HFF-Myc (cell line): ENCODE measurements around the gene CLK2.
"Not testable (repeated sequence)": the region's sequence is repeated elsewhere in the genome, so short reads cannot be mapped to it uniquely, and the experiment has no call there.

Source experiments
- DNase-seq: peaks from one replicate; pipeline ENCODE4 v3.0.0-alpha.2; 2011; ENCODE audit warnings: low read depth; ENCODE audit errors: extremely low read depth
- H3K4me3 ChIP-seq: replicated peaks from 2 replicates; pipeline ENCODE4 v1.5.1; 2011; ENCODE audit warnings: low read depth, mild to moderate bottlenecking, control low read depth, low read length
- TF ChIP-seq, protein P1 (sequence below): IDR thresholded peaks from 2 replicates; pipeline ENCODE4 v1.5.1; 2012; ENCODE audit warnings: mild to moderate bottlenecking, low read depth, low read length, control low read depth; ENCODE audit errors: missing control alignments

Gene CLK2

GRCh38 chr1:155250633-155251449 is 22.5 kb downstream of the CLK2 start:
- TF ChIP-seq, protein P1, sequence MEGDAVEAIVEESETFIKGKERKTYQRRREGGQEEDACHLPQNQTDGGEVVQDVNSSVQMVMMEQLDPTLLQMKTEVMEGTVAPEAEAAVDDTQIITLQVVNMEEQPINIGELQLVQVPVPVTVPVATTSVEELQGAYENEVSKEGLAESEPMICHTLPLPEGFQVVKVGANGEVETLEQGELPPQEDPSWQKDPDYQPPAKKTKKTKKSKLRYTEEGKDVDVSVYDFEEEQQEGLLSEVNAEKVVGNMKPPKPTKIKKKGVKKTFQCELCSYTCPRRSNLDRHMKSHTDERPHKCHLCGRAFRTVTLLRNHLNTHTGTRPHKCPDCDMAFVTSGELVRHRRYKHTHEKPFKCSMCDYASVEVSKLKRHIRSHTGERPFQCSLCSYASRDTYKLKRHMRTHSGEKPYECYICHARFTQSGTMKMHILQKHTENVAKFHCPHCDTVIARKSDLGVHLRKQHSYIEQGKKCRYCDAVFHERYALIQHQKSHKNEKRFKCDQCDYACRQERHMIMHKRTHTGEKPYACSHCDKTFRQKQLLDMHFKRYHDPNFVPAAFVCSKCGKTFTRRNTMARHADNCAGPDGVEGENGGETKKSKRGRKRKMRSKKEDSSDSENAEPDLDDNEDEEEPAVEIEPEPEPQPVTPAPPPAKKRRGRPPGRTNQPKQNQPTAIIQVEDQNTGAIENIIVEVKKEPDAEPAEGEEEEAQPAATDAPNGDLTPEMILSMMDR, result peak; percentile 100
- no peak overlapping the region for H3K4me3 ChIP-seq
- DNase-seq, result no peak

DNA sequence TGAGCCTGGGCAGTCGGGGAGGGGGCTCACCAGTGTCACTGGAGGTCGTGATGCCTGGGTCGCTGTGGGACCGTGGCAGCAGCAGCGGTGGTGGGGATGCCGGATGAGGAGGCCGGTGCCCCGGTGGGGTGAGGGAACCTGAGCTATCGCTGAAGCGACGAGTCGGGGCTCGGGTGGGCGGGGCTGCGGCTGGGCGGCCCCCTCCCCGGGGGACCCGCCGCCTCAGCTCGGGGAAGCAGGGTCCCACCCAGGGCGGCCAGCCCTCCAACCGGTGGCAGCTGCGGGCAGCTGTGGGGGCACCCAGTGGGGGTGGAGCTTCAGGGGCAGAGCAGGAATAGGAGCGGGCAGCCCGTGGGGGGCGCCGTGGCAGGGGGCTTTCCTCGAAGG is 23.1 kb downstream of the CLK2 start:
- no peak overlapping the region for H3K4me3 ChIP-seq
- TF ChIP-seq, protein P1, result no peak
- DNase-seq, result no peak

GRCh38 chr1:155247667-155248553 is 25.4 kb downstream of the CLK2 start:
- no peak for DNase-seq
- no peak overlapping the region for H3K4me3 ChIP-seq
- TF ChIP-seq, protein P1, result no peak

- not testable (repeated sequence) for H3K4me3 ChIP-seq, DNase-seq
Observed at GRCh38 chr1:155246796-155247195, 26.5 kb downstream of the CLK2 start.

GRCh38 chr1:155245163-155245524 is 28.2 kb downstream of the CLK2 start:
- no peak for DNase-seq
- TF ChIP-seq, protein P1, result no peak
- H3K4me3 ChIP-seq, result peak overlapping the region; percentile 60

GRCh38 chr1:155244368-155245162 is 28.7 kb downstream of the CLK2 start:
- DNase-seq, result peak; percentile 99
- TF ChIP-seq, protein P1, result no peak
- peak overlapping the region; percentile 60 for H3K4me3 ChIP-seq
